GM19023 (cell line): ENCODE data around the gene SPON2.

Source experiments
- ATAC-seq: cut with Tn5 transposase; IDR thresholded peaks from one replicate; pipeline ENCODE4 v1.9.1; 2021; ENCODE audit warnings: mild to moderate bottlenecking, moderate library complexity; ENCODE audit not compliant: unreplicated experiment

Gene SPON2

DNA sequence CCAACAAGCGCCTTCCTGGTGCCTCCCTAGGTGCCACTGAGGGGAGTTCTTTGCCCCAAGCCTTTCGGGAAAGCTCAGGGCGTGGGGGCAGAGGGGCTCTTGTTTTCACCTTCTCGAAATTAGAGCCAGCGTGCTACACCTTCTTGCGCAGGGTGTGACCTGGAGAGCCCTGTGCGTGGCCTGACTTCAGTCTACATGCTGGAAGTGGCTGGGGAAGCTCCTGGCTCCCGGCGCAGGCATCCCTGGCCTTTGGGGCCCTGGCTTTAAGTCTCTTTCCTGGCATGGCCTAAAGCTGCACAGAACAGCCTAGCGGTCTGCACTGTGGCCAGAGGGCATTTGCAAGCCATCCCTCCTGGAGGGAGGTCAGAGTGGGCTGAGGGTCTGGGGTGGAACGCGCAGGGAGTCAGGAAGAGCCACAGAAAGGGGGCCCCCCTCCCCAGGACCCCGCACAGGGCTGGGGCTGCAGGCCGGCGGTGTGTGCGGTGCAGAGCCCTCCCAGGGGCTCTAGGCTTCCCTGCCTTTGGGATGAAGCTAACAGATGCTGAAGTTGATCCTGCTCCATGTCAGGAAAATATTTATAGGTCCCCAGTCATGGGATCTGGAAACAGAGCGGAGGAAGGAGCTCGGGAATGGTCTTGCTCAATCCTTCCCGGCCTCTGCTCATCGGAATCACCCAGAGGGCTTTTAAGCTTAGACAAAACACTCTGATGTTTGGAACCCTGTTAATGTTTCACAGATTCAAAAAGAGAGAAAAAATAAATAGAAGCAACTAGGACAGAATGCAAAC, 781 bp upstream of the SPON2 start:
- no peak for ATAC-seq

DNA sequence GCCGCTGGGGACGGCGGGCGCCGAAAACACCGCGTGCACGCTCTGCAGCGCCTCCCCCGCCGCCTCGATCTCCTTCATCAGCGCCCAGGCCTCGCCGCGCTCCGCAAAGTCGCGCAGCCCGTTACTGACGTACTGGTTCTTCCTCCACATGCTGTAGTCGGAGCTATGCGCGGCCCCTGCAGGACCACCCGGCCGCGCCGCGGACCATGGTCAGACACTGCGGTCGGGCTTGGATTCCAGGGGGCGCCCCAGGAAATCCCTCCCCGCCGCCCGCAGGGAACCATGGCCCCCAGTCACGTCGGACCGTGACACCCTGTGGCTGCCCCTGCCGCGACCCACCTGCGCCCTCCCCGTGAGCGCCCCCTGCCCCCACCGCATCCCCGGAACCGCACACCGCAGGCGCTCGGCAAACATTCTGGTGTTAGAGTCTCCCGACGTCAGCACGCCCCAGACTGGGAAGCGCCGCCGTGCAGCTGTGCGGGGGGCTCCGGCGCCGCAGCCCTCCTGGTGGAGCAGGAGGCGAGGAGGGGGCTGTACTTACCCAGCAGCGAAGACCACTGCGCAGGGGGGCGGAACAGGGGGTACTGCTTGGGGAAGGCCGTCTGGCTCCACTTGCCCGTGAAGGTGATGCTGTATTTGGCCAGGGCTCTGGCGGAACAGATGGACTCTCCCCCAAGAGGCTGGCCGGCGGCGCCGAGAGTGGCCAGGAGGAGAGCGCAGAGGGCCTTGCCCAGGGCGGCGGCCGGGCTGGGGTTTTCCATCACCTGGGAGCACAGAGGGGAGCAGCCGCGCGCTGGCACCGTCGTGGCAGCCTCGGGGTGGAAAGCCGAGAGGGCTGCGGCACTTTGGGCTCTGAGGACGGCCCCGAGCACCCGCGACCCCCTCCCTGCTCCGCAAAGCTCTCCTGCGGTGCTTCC, 814 bp downstream of the SPON2 start:
- no peak for ATAC-seq

DNA sequence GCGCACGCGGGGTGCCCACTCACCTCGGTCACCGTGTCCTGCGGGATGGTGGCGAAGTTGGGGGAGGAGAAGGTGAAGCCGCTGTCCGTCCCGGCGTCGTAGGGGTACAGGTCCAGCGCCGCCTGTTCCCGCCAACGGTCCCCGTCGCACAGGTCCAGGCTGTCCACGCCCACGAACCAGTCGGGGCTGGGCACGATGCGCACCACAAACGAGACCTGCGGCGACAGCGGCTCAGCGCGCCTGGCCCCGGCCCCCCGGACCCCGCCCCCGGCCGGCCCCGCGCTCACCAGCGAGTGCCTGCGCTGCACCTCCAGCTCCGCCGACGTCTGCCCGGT, 1.4 kb downstream of the SPON2 start:
- ATAC-seq = no peak

DNA sequence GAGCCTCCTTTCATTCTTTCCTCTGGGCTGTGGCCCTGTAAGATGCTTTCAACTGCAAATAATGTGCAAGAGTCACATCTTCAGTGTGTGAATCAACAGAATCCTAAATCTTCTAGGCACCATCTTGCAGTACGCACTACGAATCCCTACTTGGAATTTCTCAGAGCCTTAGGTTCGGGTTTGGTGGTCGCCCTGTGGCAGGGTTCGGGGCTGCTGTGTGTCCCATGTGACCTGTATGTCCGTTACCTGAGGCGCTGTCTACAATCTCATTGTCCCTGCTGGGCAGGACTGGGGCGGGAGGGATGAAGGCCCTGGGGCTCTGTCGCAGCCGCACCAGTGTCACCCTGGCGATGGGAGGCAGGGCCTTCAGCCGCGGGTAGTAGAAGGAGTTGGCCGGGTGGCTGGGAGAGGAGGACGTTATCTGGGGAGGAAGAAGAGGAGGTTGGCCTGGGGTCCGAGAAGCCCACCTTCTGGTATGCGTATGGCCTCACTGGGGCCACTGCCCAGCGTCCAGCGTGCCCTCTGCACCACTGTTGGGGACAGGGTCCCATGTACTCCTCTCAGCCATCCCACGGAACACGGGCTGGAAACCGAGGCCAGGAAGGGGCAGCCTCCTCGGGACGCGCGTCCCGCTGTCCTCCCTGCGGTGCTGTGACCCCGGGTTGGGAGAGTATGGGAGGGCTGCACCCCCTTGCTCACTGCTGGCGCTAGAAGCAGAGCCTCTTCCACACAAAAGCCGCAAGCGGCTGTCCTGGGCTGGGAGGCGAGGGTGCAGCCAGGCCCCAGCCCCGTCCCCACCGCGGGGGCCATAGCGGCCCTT, 2.0 kb downstream of the SPON2 start:
- no peak for ATAC-seq

DNA sequence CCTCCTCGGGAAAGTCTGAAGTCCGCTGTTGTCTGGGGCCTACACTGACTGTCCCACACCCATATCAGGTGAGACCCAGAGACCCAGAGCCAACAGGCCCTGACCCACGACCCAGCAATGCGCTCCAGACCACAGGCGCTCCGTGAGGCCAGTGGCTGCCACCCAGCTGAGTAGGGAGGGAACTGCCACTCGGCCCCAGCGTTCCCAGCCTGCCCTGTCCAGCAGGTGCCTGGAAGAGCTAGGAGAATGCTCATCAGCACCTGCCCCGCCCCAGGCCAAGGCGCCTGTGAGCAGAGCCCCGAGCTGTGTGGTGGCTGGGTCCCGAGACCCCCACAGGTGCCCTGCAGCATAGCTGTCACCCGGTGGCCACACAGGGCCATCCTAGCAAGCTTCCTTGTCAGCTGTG, 2.7 kb downstream of the SPON2 start:
- ATAC-seq = no peak

DNA sequence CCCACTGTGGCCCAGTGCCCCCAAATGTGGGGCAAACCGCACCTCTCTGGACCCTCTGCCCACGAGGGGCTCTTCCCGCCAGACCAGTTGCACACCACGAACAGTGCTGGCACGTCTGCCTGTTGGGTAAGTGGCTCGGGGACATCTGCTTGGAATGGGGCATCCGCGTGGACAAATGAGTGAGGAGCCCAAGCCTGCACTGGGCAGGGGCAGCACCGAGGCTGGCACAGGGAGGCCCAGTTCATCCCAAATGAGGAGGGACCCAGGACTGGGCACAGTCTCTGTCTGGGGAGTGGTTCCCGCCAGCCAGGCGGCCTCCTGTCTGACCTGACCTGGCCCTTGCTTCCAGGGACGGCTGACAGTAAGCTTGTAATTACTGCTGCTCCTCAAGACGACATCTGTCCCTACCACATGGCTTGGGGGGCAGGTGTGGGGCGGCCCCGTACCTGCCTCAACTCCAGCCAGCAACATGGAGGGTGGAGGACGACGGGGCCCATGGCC, 3.2 kb downstream of the SPON2 start:
- no peak for ATAC-seq

DNA sequence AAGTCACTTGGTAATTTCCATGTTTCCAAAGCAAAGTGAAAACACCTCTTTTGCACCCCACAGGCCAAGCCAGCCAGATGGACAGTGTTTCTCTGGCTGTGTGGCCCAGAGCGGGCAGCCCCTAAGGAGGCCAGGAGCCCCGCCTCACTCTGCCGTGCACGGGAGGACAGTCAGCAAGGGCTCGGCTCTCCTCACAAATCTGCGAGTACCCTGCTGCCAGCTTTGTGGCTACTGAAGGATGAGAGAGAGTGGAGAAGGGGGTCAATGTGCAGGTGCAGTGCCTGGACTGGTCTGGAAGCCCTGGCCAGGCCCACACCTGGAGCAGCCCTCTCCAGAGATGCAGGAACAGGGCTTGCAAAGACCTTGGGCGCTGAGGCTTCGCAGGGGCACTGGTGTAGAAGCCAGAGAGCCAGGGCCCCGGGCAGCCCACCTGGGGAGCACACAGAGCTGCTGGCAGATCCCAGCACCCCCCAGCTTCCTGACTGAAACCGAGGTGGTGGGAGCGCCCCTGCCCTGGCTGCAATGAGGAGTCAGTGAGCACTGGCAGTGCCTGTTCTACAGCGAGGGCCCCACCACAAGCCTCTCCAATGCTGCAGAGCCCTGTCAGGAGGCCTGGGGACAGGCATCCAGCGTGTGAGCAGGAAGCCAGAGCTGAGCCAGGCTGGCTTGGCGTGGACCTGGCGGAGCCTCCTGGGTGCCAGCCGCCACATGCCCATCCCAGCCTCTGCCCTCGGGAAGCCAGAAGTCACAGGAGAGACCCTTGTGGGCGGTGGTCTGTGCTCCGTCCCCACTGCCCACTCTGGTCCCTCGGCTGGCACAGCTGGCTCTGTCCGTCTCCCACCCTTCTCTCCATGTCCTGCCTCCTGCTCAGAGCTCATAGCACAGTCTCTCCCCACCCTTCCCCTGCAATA, 3.9 kb downstream of the SPON2 start:
- no peak for ATAC-seq

DNA sequence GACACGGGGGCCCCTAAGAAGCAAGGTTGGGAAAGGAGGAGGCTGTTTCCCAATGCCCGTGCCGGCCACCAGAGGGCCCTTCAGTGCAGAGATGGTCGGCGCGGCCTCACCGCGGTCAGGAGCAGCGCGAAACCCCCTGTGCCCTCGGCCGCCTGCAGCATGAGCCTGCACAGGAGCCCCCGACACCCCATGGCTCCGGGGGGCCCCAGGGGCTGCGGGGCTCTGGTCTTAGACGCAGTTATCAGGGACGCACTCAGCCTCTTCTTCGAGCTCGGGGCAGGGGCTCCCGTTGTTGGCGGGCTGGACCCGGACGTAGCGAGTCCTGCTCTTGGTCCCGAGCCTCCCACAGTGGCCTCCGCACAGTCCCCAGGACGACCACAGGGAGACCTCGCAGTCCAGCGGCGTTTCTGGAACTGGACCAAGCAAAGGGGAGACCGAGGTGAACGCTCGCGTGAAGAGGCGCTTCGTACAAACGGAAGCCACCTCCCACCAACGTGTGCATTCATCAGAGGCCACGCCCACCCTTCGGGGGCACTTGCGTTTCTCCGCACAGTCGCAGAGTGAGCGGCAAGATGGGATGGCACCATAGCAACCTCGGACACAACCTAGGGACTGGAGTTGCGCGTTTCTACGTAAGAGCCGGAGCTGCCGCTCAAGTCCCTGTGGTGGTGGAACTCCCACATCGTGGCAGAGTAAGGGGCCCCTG, 5.0 kb downstream of the SPON2 start:
- peak; percentile 86 for ATAC-seq

DNA sequence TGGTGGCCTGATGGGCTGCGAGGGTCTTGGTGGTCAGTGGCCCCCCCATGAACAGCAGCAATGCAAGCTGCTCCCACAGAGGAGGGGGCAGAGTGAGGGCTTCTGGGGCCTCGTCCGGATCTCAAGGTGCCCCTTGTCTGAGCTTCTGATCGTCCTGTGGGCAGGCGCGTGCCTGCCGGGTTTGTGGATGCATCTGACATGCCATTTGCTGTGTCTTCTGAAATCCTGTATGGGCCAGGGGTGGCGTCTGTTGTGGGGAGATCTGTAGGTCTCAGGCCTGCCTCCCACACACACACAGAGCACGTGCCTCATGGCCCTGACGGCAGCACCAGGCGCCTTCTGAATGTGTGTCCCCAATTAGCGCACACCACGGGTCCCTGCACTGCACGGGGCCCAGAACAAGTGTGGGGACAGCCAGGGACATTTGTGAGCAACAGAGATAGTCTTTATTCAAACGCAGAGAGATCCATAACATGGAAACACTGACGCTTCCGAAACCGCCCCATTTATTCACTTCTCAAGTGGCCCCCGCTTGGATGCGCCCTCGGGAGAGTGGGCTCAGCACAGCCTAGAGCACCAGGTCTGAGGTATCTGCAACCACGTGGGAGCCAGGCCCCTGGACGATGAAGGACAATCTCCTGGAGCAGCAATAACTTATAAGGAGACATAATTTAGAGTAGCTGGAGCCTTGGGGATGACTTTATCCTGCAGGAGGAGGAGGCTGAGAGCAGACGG, 5.7 kb downstream of the SPON2 start:
- no peak for ATAC-seq

DNA sequence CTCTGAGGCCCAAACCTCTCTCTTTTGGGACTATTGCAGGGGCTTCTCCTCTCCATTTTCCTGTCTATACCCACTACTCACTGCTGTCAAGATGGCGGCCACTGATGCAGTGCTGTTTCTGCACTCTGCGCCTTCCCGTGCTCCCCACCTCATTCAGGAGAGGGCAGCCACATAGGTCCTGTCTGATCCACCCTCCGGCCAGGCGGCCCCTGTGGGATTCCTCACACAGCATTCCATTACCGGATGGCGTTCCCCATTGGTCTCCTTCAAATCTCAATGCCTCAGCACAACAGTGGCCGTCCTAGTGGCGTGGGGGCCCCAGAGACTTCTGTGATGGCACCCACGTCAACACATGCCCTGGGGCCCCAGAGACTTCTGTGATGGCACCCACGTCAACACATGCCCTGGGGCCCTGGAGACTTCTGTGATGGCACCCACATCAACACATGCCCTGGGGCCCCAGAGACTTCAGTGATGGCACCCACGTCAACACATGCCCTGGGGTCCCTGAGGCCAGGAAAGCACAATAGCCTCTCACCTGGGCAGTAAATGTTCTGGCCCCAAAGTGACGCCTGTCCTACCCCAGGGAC, 7.3 kb downstream of the SPON2 start:
- ATAC-seq = no peak

DNA sequence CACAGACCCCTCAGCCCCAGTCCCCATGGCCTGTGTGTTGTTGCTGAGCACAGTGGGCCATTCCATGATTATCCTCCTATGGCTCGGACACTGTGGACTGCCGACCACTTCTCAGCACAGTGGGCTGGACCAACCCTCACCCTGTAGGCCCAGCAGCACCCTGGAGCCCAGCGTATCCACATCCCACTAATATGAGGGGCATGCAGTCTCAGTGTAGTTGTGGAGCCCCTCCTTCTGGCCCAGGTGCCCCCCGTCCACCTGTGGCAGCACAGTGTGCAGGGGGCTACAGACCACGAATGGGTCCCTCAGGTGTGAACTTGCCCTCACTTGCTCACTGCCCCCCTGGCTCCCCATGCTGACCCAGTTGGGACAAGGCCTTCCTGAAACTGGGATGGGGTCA, 7.9 kb downstream of the SPON2 start:
- no peak for ATAC-seq

DNA sequence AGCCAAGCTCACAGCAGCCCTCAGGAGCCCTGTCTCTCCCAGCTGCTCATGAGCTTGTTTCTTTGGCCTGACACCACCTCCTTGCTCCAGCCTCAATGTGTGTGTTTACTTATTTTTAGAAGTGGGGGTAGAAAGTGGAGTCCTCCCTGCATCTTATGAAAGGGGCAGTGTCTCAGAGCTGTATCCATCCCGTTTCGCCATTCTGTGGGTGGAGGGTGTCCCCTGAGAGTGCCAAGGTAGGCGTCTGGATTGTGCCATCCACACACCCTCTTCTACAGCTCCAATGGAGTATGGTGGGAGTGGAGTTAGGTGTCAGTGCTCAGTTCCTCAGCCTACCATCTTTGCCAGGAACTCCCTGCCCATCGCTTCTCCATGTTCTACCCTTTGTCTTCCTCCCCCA, 8.3 kb downstream of the SPON2 start:
- no peak for ATAC-seq

DNA sequence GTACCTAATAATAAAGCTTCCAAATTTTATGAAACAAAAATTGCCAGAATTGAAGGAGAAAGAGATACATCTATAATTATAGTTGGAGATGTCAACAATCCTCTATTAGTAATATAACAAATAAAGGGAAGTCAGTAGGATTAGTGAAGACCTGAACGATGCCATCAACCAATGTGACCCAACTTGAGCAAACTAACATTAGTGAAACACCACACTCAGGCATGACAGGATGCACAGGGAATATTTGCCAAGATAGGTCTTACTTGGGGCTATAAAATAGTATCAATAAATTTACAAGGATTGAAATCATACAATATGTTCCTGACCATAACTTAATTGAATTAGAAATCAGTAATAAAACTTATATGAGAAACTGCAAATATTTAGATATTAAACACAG, 12.0 kb downstream of the SPON2 start:
- ATAC-seq = no peak

DNA sequence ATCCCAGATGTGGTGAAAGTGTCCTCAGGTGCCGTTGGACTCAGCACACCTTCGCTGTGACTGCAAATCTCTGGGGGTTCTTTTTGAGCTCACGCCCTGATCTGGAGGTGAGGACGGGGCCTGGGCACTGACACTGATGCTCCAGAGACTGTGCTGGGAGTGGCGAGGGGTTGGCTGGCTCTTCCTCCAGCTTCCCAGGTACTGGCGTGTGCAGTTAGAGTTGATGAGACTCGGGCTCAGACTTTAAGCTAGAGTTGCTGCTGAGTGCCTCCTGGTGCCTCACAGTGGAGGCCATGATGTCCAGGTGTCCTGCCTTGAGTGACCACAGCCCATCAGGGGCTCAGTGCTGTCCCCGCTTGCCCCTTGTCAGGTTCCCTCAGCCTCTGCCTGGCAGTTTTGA, 16.3 kb downstream of the SPON2 start:
- ATAC-seq = no peak

DNA sequence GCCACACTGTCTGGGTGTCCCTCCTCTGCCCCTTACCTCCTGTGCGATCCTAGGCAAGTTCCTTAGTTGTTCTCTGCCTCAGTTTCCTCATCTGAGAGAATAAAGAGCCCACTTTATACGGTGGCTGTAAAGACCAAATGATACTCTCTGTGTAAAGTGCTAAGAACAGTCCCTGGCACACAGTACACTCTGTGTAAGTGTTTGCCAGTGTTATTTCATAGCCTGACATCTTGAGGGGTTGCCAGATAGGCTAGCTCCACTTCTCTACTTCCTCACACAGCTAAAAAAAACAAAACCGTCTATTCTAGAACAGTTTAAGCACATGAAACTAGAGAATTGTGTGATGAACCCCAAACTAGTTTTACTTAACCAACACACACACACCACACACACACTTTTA, 17.1 kb downstream of the SPON2 start:
- no peak for ATAC-seq

DNA sequence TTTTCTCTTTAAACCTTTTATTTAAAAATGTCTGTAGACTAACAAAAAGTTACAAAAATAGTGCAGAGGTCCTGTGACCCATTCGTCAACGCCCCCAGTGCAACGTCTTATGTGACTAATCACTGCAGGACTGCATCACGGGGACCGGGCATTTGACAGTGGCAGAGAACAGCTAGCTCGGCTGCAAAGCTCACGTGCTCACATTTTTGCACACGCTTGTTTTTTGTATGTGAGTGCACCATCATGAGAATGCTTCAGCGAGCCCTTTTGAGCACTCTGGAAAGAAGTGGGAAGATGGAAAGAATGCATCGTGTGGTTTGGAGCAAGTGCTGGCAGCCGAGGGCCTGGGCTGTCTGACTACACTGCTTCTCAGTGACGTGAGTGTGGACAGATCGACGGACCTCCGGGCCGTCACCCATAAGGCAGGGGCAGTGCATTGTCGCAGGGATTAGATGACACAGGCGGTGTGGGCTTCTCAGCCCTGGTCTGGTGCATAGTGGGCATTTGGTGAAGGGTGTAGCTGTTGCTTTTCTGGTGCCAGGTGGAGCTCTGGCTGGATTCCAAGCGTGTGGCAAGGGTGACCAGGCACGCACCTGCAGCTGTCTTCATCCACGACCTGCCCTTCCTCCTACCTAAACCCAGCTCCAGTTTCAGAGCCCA, 17.7 kb downstream of the SPON2 start:
- no peak for ATAC-seq

DNA sequence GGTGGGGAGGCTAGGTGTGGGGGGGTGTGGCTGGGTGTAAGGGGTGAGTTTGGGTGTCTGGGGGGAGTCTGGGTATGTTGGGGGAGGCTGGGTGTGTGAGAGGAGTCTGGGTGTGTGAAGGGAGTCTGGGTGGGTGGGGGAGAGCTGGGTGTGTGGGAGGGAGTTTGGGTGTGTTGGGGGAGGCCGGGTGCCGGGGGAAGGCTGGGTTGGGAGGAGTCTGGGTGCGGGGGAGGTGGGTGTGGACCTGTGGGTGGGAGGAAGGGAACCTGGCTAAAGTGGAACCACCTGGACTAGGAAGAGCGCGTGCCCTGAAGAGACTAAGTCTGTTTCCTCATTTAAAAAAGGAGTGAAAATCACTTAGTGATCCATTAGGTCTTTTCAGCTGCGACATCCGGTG, 18.3 kb downstream of the SPON2 start:
- no peak for ATAC-seq

DNA sequence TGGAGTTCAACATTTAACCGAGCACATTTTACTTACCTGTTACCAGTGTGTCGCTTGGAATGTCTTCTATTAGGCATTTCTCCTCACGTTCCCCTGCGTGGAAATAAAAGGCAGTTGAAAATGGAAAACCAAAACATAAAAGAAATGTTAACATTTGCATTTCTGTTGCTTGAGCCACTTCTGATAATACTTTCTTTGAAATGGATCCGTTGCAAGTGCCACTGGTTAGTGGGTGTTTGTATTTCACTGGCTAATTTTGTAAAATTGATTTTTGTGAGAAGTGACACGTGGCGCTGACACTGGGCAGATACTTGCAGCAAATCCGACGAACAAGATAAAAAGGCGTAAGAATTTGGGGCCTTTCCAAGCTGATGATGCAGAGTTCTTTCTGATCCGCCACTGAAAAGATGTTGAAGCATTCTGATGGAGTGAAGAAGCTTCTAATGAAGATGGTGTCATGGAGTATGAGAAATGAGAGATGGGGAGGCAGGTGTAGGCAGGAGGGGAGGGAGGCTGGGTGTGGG, 18.8 kb downstream of the SPON2 start:
- ATAC-seq = no peak
